Measurements from ENCODE around the gene MINK1. TPM values are rescaled to one million over a fixed set of nuclear protein-coding genes. Genes with fewer than 3 reads are reported as not detected.

Gene MINK1
- total and polyA plus RNA-seq, 2 of the 13 experiments (the other 11 are each of a cell fraction or from before 2014, with no cell fraction given): 17.2 to 63.9 TPM

- TF ChIP-seq SRSF4 (IDR thresholded peaks at IDR 0.05; ENCODE audit: low read depth, low read length, poor library complexity, severe bottlenecking) (no peak), SP1 (IDR thresholded peaks at IDR 0.05) (no peak), SP1 (CRISPR knock-in tag; IDR thresholded peaks at IDR 0.05) (0 out of 2 replicates have a peak, but pooled peaks have one; percentile 25), SP4 (CRISPR knock-in tag; IDR thresholded peaks at IDR 0.05) (no peak), TGIF2 (CRISPR knock-in tag; IDR thresholded peaks at IDR 0.05) (0 out of 2 replicates have a peak, but pooled peaks have one; percentile 54), ATF3 (CRISPR knock-in tag; IDR thresholded peaks at IDR 0.05) (peak; percentile 81), RFXAP (CRISPR knock-in tag; IDR thresholded peaks at IDR 0.05; ENCODE audit: borderline replicate concordance) (0 out of 2 replicates have a peak, but pooled peaks have one; percentile 33), IKZF5 (CRISPR knock-in tag; IDR thresholded peaks at IDR 0.05) (0 out of 2 replicates have a peak, but pooled peaks have one; percentile 22), ZMAT5 (CRISPR knock-in tag; IDR thresholded peaks at IDR 0.05; ENCODE audit: borderline replicate concordance, low read depth) (no peak), NR2F2 (IDR thresholded peaks at IDR 0.05; ENCODE audit: borderline replicate concordance, low read depth) (no peak), RBM22 (optimal IDR thresholded peaks at IDR 0.05; ENCODE audit: low read length) (peak; percentile 97), RERE (CRISPR knock-in tag; IDR thresholded peaks at IDR 0.05; ENCODE audit: low read depth) (no peak), GABPA (IDR thresholded peaks at IDR 0.05; ENCODE audit: low read depth, low read length) (no peak), GABPA (CRISPR knock-in tag; IDR thresholded peaks at IDR 0.05; ENCODE audit: low read depth) (peak; percentile 43; the same call in 1 of the 2 replicates), SMAD1 (CRISPR knock-in tag; IDR thresholded peaks at IDR 0.05; ENCODE audit: borderline replicate concordance, low read depth) (no peak), FOSL2 (CRISPR knock-in tag; IDR thresholded peaks at IDR 0.05) (peak; percentile 97), HMGXB3 (CRISPR knock-in tag; IDR thresholded peaks at IDR 0.05; ENCODE audit: borderline replicate concordance) (0 out of 2 replicates have a peak, but pooled peaks have one; percentile 18)
These were observed 112.2 kb downstream of the MINK1 start (continued) for GRCh38 chr17:4945176-4945943.
